ENCODE data around the gene PTCH1.

- TF ChIP-seq CTCF (IDR thresholded peaks at IDR 0.05 in 4 of 5, conservative IDR thresholded peaks at IDR 0.05 in 1 of 5) (peak in 1 of 5 experiments; percentile 10), POLR2A (IDR thresholded peaks at IDR 0.05) (peak in 1 of 2 donors; percentile 70)
Measured at GRCh38 chr9:95506678-95507463, 9.9 kb downstream of the PTCH1 start.
